H1 (cell line): ENCODE results near the gene TMEM72. TPM values are rescaled to one million over a fixed set of nuclear protein-coding genes. Genes with fewer than 3 reads are reported as not detected.

Source experiments
- CTCF ChIA-PET: fragments of 300-600 bp; sonication (Branson Sonifier 250); formaldehyde crosslinking; loops from one replicate; lab custom pipeline; 2021; ENCODE audit not compliant: partially characterized antibody; lab: Charles Lee
- POLR2A ChIA-PET: fragments of 300-600 bp; sonication (Branson Sonifier 250); formaldehyde crosslinking; loops from one replicate; lab custom pipeline; 2021; ENCODE audit warnings: inconsistent platforms; ENCODE audit not compliant: partially characterized antibody; lab: Charles Lee
- DNase-seq, 2 experiments: peaks; one replicate each; pipeline versions ENCODE4 v3.0.0 to v3.0.0-alpha.2; 2010 to 2022; ENCODE audit warnings: low spot score in 2 of 2, low read depth in 1 of 2, mixed read lengths in 1 of 2
- FAIRE-seq: peaks from 2 replicates; lab custom pipeline; 2011; peaks lifted over from hg19 to GRCh38; lab: Jason Lieb, UNC
- H2AFZ ChIP-seq: 2 replicates; pipeline ENCODE4 v1.8.1; 2012; ENCODE audit warnings: low read length, inconsistent platforms
- H2AK5ac ChIP-seq: 2 replicates; pipeline ENCODE4 v1.6.1; 2013; ENCODE audit warnings: low read depth, low read length
- H2BK120ac ChIP-seq: replicated peaks from 2 replicates; pipeline ENCODE3; 2013; ENCODE audit warnings: low read depth, low read length, inconsistent platforms
- H2BK12ac ChIP-seq: 2 replicates; pipeline ENCODE4 v1.6.1; 2013; ENCODE audit warnings: low read depth, low read length
- H2BK15ac ChIP-seq: 2 replicates; pipeline ENCODE4 v1.6.1; 2013; ENCODE audit warnings: low read length
- H2BK20ac ChIP-seq: 2 replicates; pipeline ENCODE4 v1.6.1; 2013; ENCODE audit warnings: low read length
- H2BK5ac ChIP-seq: 2 replicates; pipeline ENCODE4 v1.6.1; 2013; ENCODE audit warnings: low read depth, low read length
- H3K14ac ChIP-seq: 2 replicates; pipeline ENCODE4 v1.6.1; 2013; ENCODE audit warnings: inconsistent platforms; ENCODE audit not compliant: insufficient read length
- H3K18ac ChIP-seq: 2 replicates; pipeline ENCODE4 v1.6.1; 2013; ENCODE audit warnings: low read length; ENCODE audit errors: extremely low read depth
- H3K23ac ChIP-seq: 2 replicates; pipeline ENCODE4 v1.6.1; 2013; ENCODE audit warnings: inconsistent platforms; ENCODE audit not compliant: insufficient read length
- H3K23me2 ChIP-seq: 2 replicates; pipeline ENCODE4 v1.6.1; 2013; ENCODE audit warnings: low read depth, low read length
- H3K27ac ChIP-seq: 2 replicates; pipeline ENCODE4 v1.6.1; 2011; ENCODE audit warnings: low read depth, low read length, inconsistent platforms
- H3K27me3 ChIP-seq, 4 experiments: replicated peaks in 1 of 4; 1 replicate in 1 of 4; 2 replicates in 3 of 4; pipeline versions ENCODE4 v1.6.1 to v1.8.1; 2011 to 2013; ENCODE audit warnings: low read length in 3 of 4, mild to moderate bottlenecking in 3 of 4, inconsistent platforms in 2 of 4, mixed read lengths in 2 of 4, moderate library complexity in 1 of 4; ENCODE audit not compliant: control insufficient read depth in 3 of 4, insufficient read depth in 3 of 4; ENCODE audit errors: extremely low read depth in 1 of 4
- H3K36me3 ChIP-seq, 4 experiments: 2 replicates each; pipeline versions ENCODE4 v1.6.1 to v1.8.1; 2011 to 2013; ENCODE audit warnings: mild to moderate bottlenecking in 4 of 4, low read length in 3 of 4, moderate library complexity in 2 of 4, control low read depth in 1 of 4, inconsistent platforms in 1 of 4; ENCODE audit not compliant: insufficient read depth in 4 of 4, control insufficient read depth in 2 of 4
- H3K4ac ChIP-seq: replicated peaks from 2 replicates; pipeline ENCODE3; 2013; ENCODE audit warnings: low read length, low read depth, mixed read lengths, inconsistent platforms; ENCODE audit not compliant: insufficient read length
- H3K4me1 ChIP-seq, 4 experiments: replicated peaks in 1 of 4; 1 replicate in 1 of 4; 2 replicates in 3 of 4; pipeline versions ENCODE4 v1.6.1 to v1.8.1; 2011 to 2013; ENCODE audit warnings: low read length in 3 of 4, inconsistent platforms in 2 of 4, mixed read lengths in 1 of 4; ENCODE audit not compliant: insufficient read depth in 4 of 4, control insufficient read depth in 3 of 4
- H3K4me2 ChIP-seq, 2 experiments: 2 replicates each; pipeline versions ENCODE4 v1.6.1 to v1.8.1; 2011 to 2013; ENCODE audit warnings: low read depth in 2 of 2, low read length in 2 of 2, control low read depth in 1 of 2, inconsistent platforms in 1 of 2, mild to moderate bottlenecking in 1 of 2; ENCODE audit not compliant: insufficient read depth in 1 of 2
- H3K4me3 ChIP-seq, 4 experiments: fragments of 200-600, 300-600 bp in 1 of 4; sonication (generic), shearing (Covaris generic), sonication (Bioruptor Twin) in 1 of 4; 2 replicates each; pipeline versions ENCODE4 v1.5.1 to v1.8.1; 2011 to 2016; ENCODE audit warnings: low read length in 4 of 4, low read depth in 3 of 4, control low read depth in 2 of 4, inconsistent platforms in 2 of 4, mild to moderate bottlenecking in 2 of 4, mixed read lengths in 1 of 4, moderate library complexity in 1 of 4; ENCODE audit not compliant: insufficient read depth in 2 of 4; ENCODE audit errors: extremely low read depth in 1 of 4
- H3K56ac ChIP-seq: replicated peaks from 2 replicates; pipeline ENCODE3; 2013; ENCODE audit warnings: low read depth, mild to moderate bottlenecking, mixed read lengths, low read length, inconsistent platforms; ENCODE audit not compliant: insufficient read length
- H3K79me1 ChIP-seq: 2 replicates; pipeline ENCODE4 v1.6.1; 2013; ENCODE audit warnings: low read depth, low read length, control low read depth
- H3K79me2 ChIP-seq, 2 experiments: 2 replicates each; pipeline versions ENCODE4 v1.6.1 to v1.8.1; 2012 to 2013; ENCODE audit warnings: low read length in 2 of 2, mild to moderate bottlenecking in 2 of 2, inconsistent platforms in 1 of 2; ENCODE audit not compliant: insufficient read depth in 2 of 2, control insufficient read depth in 1 of 2
- H3K9ac ChIP-seq, 4 experiments: replicated peaks in 1 of 4; 1 replicate in 1 of 4; 2 replicates in 3 of 4; pipeline versions ENCODE4 v1.6.1 to v1.8.1; 2011 to 2013; ENCODE audit warnings: low read depth in 3 of 4, low read length in 3 of 4, control low read depth in 2 of 4, mild to moderate bottlenecking in 2 of 4, moderate library complexity in 2 of 4, inconsistent platforms in 1 of 4; ENCODE audit errors: extremely low read depth in 1 of 4
- H3K9me3 ChIP-seq, 2 experiments: 2 replicates each; pipeline versions ENCODE4 v1.6.1 to v1.8.1; 2012 to 2013; ENCODE audit warnings: mild to moderate bottlenecking in 2 of 2, moderate library complexity in 2 of 2, control low read depth in 1 of 2, inconsistent platforms in 1 of 2, low read depth in 1 of 2, low read length in 1 of 2, mixed read lengths in 1 of 2; ENCODE audit not compliant: insufficient read depth in 2 of 2
- H4K20me1 ChIP-seq, 2 experiments: replicated peaks in 1 of 2; 2 replicates each; pipeline versions ENCODE3 to v1.8.1; 2011 to 2013; ENCODE audit warnings: inconsistent platforms in 2 of 2, low read length in 2 of 2, mild to moderate bottlenecking in 1 of 2; ENCODE audit not compliant: insufficient read depth in 2 of 2, control insufficient read depth in 1 of 2
- H4K5ac ChIP-seq: 2 replicates; pipeline ENCODE4 v1.6.1; 2013; ENCODE audit warnings: low read length, low read depth, mixed read lengths, inconsistent platforms; ENCODE audit not compliant: insufficient read length
- H4K8ac ChIP-seq: 2 replicates; pipeline ENCODE4 v1.8.0; 2013; ENCODE audit warnings: mild to moderate bottlenecking, moderate library complexity, low read length, inconsistent platforms; ENCODE audit not compliant: insufficient read depth; ENCODE audit errors: extremely low read depth
- H4K91ac ChIP-seq: replicated peaks from 2 replicates; pipeline ENCODE3; 2013; ENCODE audit warnings: low read length, mixed read lengths, inconsistent platforms; ENCODE audit not compliant: insufficient read length
- EP300 ChIP-seq, 2 experiments: IDR thresholded peaks; 1 replicate in 1 of 2; 2 replicates in 1 of 2; pipeline ENCODE4 v1.6.1; 2011 to 2012; ENCODE audit warnings: low read depth in 2 of 2, low read length in 2 of 2, mild to moderate bottlenecking in 2 of 2, borderline replicate concordance in 1 of 2, inconsistent platforms in 1 of 2, moderate library complexity in 1 of 2
- RAD21 ChIP-seq, 2 experiments: IDR thresholded peaks in 1 of 2; conservative IDR thresholded peaks in 1 of 2; 2 replicates each; pipeline ENCODE4 v1.6.1; 2011; ENCODE audit warnings: low read depth in 2 of 2, low read length in 2 of 2, improper control_type of control experiment in 1 of 2, inconsistent platforms in 1 of 2, mild to moderate bottlenecking in 1 of 2, moderate library complexity in 1 of 2
- WGBS, 2 experiments: shearing (Covaris generic) in 1 of 2; methylation state at CpG; one replicate each; pipeline versions ENCODE4 v1.1.6 to v1.1.7; 2013 to 2015; ENCODE audit warnings: low lambda C conversion rate in 2 of 2, mixed read lengths in 2 of 2, inconsistent platforms in 1 of 2, low coverage in 1 of 2, missing lambda C conversion rate in 1 of 2; ENCODE audit not compliant: insufficient replicate concordance in 2 of 2, insufficient coverage in 1 of 2, insufficient read length in 1 of 2; ENCODE audit errors: extremely low coverage in 1 of 2, missing lambda C conversion rate in 1 of 2; 5-methylcytosine and 5-hydroxymethylcytosine counted together
- polyA plus RNA-seq, 7 experiments: library from polyadenylated mRNA; depleted of rRNA in 3 of 7; stranded (reverse) in 5 of 7; unstranded in 2 of 7; fragments of >200 nt in 5 of 7; fragments of 200-250 nt in 2 of 7; gene quantifications; 1 replicate in 5 of 7; 2 replicates in 1 of 7; 4 replicates in 1 of 7; pipeline versions ENCODE4 v1.2.1 to v1.2.3, GENCODE V29; 2011 to 2013; ENCODE audit warnings: missing spikeins in 2 of 7, mixed read lengths in 2 of 7
- total RNA-seq: library from RNA; stranded (reverse); fragmentation: NEBNext Ultra II Directional; extraction: Animal tissue kit (Norgen Biotek cat#: 25700); gene quantifications from 2 replicates; pipeline ENCODE4 v1.2.1, GENCODE V29; 2021

The TMEM72 gene
- total and polyA plus RNA-seq, 2 of the 8 experiments (the other 6 are each of a cell fraction or from before 2014, with no cell fraction given), result not detected

GRCh38 chr10:44879531-44879899 lies 31.6 kb upstream of the TMEM72 start:
- H3K9ac ChIP-seq, result no peak overlapping the region
- WGBS, 2 experiments, result 61% methylated on average over 12 of the region's 14 CpGs; no CpG with 5 or more reads in 1 of the 2 experiments
- H2BK20ac ChIP-seq, result no peak overlapping the region
- H3K18ac ChIP-seq, result peak overlapping the region; percentile 52; the same call in 1 of the 2 replicates
- no peak overlapping the region for H4K8ac ChIP-seq
- H4K91ac ChIP-seq, result peak overlapping the region; percentile 68
- H3K23ac ChIP-seq, result no peak overlapping the region
- H3K23me2 ChIP-seq, result peaks cover 7% of the 10 kb centered on the region
- H4K20me1 ChIP-seq, result peaks cover 0 to 2% of the 10 kb centered on the region in 2 experiments
- H2AK5ac ChIP-seq, result no peak overlapping the region
- H3K4me1 ChIP-seq, result peaks cover 0 to 7% (median 6%) of the 10 kb centered on the region in 4 experiments; a peak in 6 of 7 replicates
- no peaks in the 10 kb centered on the region for H3K79me2 ChIP-seq
- no peak overlapping the region for H3K56ac ChIP-seq
- POLR2A ChIA-PET, result interaction anchor here (0.8 to 1.4 kb wide), 3 partner anchors 17 to 84 kb away, joined by 3 to 5 read pairs (median 4); no protein-coding TSS in a partner anchor
- TF ChIP-seq RAD21 (IDR thresholded peaks at IDR 0.05 in 1 of 2, conservative IDR thresholded peaks at IDR 0.05 in 1 of 2; ENCODE audit: low read depth in 2 of 2, low read length in 2 of 2), result no peak
- no peak for TF ChIP-seq EP300 (IDR thresholded peaks at IDR 0.05; ENCODE audit: borderline replicate concordance in 1 of 2, low read depth in 2 of 2, low read length in 2 of 2)
- H2BK15ac ChIP-seq, result peak overlapping the region; percentile 5; the same call in 1 of the 2 replicates
- peak overlapping the region; percentile 82 for H2AFZ ChIP-seq
- H3K36me3 ChIP-seq, result no peaks in the 10 kb centered on the region
- H3K27me3 ChIP-seq, result peaks cover 0 to 11% (median 5%) of the 10 kb centered on the region in 4 experiments; a peak in 6 of 7 replicates
- H3K4me3 ChIP-seq, result peak overlapping the region; percentile 39 to 57 (median 47); a peak in 4 of 8 replicates
- FAIRE-seq (no peak), DNase-seq (no peak)
- H2BK12ac ChIP-seq, result peak overlapping the region; percentile 44; the same call in 1 of the 2 replicates
- no peaks in the 10 kb centered on the region for H3K79me1 ChIP-seq
- no peak overlapping the region for H3K14ac ChIP-seq
- H3K4me2 ChIP-seq, result peak overlapping the region; percentile 72 to 78
- peak overlapping the region; percentile 13 for H2BK120ac ChIP-seq
- H3K4ac ChIP-seq, result peak overlapping the region; percentile 8
- no peak overlapping the region for H4K5ac ChIP-seq
- CTCF ChIA-PET, result interaction anchor here (0.6 to 13.1 kb wide), 18 partner anchors 14 to 579 kb away, joined by 3 to 90 read pairs (median 4); partner anchors contain the start of genes RASSF4 and TMEM72
- H3K9me3 ChIP-seq, result no peaks in the 10 kb centered on the region
- H2BK5ac ChIP-seq, result no peak overlapping the region
- H3K27ac ChIP-seq, result no peak overlapping the region
